GM12892 (cell line): ENCODE results near the gene PAH.

Experiments used
- DNase-seq: peaks from one replicate; pipeline ENCODE4 v3.0.0; 2011; ENCODE audit not compliant: insufficient read length
- FAIRE-seq: peaks from 2 replicates; lab custom pipeline; 2011; peaks lifted over from hg19 to GRCh38; lab: Jason Lieb, UNC
- POLR2A ChIP-seq: IDR thresholded peaks from 2 replicates; pipeline ENCODE4 v1.6.1; 2011; ENCODE audit warnings: low read depth, low read length, control low read depth
- POLR2AphosphoS5 ChIP-seq: IDR thresholded peaks from 2 replicates; pipeline ENCODE4 v1.6.1; 2011; ENCODE audit warnings: low read depth, low read length, control low read depth
- TAF1 ChIP-seq: IDR thresholded peaks from 2 replicates; pipeline ENCODE4 v1.6.1; 2011; ENCODE audit warnings: low read depth, mild to moderate bottlenecking, control low read depth, low read length, borderline replicate concordance

PAH gene

GRCh38 chr12:102910792-102911191 lies 6.3 kb downstream of the PAH start:
- FAIRE-seq (no peak), DNase-seq (no peak)
- TF ChIP-seq TAF1: no peak
- TF ChIP-seq POLR2AphosphoS5: no peak
- TF ChIP-seq POLR2A: no peak

DNA sequence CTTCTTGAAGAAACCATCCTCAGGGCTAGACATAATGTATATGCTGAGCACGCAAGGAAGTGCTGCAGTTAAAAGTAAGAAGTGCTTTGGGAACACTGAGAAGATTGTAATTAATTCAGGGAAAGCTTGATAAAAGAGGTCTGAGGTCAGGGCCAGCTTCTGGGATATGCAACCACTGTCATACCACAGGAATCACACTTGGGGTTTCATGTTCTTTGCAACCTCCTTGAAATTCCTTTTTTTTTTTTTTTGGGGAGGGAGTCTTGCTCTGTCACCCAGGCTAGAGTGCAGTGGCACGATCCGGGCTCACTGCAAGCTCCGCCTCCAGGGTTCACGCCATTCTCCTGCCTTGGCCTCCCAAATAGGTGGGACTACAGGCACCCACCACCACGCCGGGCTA lies 6.9 kb downstream of the PAH start:
- no peak for DNase-seq
- TF ChIP-seq POLR2AphosphoS5 (no peak), POLR2A (no peak), TAF1 (no peak)
- FAIRE-seq: no peak

DNA sequence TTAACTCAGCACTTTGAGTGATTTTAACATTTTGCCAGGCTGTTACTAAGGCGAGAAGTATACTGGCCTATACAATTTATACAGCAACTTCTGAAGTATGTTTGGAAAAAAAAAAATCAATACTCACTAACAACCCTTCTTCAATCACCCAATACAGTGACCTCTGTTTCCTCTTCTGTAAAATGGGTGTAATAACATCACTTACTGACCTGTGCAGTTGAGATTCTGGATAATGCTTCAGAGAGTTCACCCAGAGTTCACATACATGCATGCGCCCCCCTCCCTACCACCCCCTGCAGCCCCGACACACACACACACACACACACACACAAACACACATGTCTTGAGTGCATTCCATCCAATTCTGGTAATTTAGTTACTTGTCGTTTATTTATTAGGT lies 9.1 kb downstream of the PAH start:
- TF ChIP-seq POLR2AphosphoS5 (no peak), POLR2A (no peak), TAF1 (no peak)
- FAIRE-seq (no peak), DNase-seq (no peak)

GRCh38 chr12:102905229-102905628 lies 11.8 kb downstream of the PAH start:
- TF ChIP-seq POLR2AphosphoS5 (no peak), TAF1 (no peak), POLR2A (no peak)
- FAIRE-seq (no peak), DNase-seq (no peak)

DNA sequence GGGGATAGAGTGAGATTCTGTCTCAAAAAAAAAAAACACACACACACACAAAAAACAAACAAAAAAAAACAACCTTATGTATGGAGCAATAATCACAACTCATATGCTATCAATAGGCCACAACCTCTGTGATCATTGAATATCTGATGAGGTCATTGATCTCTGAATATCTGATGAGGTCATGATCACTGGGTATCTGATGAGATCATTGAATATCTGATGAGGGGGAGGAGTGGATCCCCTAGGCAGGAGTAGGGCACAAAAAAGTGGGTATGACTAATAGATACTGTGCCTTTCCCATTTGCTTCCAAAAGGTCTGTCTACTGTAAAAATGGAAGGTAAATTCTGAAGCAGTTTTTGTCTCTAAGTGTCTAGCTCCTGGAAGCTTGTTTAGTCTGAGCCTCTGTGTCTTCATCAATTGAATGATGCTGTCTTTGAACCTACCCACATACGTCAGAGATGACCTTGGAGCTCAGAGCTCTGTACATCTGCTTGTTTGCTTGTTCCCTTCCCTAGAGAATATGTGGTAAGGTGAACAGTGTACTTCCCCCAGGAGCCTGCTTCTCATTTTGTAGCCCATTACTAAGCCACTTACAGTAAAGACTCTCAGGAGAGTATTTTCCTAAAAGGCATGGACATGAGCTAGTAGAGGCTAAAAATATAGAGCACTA lies 13.6 kb downstream of the PAH start:
- no peak for TF ChIP-seq TAF1
- TF ChIP-seq POLR2AphosphoS5: no peak
- TF ChIP-seq POLR2A: no peak
- FAIRE-seq (no peak), DNase-seq (no peak)

DNA sequence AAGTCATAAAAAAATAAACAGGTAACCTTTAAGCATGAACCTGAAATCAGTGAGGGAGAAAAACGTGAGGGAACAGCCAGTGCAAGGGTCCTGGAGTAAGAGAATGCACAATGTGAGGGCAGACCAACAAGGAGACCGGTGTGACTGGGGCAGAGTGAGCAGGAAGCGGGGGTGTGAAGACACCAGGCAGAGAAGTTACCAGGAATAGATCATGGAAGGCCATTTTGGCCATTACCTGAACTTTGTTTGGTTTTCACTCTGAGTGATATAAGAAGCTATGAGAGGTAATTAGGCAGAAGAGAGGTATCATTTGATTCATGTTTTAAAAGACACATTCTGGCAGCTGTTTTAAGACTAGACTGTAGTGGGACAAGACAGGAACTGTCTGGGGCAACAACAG lies 15.0 kb downstream of the PAH start:
- DNase-seq (no peak), FAIRE-seq (no peak)
- no peak for TF ChIP-seq TAF1
- no peak for TF ChIP-seq POLR2AphosphoS5
- no peak for TF ChIP-seq POLR2A

- no peak for TF ChIP-seq POLR2A
- no peak for TF ChIP-seq POLR2AphosphoS5
- TF ChIP-seq TAF1: no peak
- FAIRE-seq (no peak), DNase-seq (no peak)
Observed at GRCh38 chr12:102900389-102900788, 16.7 kb downstream of the PAH start.

DNA sequence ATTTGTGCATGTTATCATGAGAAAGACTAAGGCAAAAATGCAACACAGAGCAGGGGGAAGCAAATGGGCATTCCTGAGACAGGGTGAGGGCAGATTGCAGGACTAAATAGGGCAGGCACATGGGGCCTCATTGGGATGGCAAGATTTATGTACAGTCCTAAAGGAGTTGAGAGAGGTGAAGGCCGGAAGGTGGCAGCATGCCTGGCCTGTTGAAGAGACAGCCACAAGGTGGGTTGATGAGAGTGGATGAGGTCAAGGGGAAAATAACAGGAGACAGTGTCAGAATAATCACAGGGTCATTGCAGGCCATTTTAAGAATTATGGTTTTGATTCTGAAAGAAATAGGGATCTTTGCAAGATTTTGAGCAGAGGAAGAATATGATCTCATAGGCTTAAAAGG lies 21.0 kb downstream of the PAH start:
- FAIRE-seq (no peak), DNase-seq (no peak)
- TF ChIP-seq POLR2AphosphoS5 (no peak), TAF1 (no peak), POLR2A (no peak)

DNA sequence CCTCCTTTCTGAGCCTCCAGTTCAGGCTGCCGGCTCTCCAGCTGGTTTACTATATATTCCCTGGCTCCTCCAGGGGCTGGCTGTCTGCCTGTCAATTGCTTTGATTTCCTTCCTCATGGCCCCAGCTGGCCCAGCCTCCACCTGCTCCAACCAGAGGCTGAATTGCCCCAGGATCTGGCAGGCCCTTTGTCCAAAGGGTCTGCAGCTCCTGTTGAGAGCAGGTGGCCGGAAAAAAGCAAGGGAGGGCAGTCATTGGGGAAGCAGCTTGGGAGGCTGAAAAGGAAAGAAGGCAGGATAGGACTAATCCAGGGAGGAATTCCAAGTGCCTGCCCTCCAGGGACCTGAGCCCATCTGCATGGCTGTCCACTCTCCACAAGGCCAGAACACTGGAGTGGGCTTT lies 25.3 kb downstream of the PAH start:
- DNase-seq (no peak), FAIRE-seq (no peak)
- TF ChIP-seq POLR2A (no peak), POLR2AphosphoS5 (no peak), TAF1 (no peak)

GRCh38 chr12:102888511-102888910 lies 28.5 kb downstream of the PAH start:
- no peak for DNase-seq
- FAIRE-seq: no peak

DNA sequence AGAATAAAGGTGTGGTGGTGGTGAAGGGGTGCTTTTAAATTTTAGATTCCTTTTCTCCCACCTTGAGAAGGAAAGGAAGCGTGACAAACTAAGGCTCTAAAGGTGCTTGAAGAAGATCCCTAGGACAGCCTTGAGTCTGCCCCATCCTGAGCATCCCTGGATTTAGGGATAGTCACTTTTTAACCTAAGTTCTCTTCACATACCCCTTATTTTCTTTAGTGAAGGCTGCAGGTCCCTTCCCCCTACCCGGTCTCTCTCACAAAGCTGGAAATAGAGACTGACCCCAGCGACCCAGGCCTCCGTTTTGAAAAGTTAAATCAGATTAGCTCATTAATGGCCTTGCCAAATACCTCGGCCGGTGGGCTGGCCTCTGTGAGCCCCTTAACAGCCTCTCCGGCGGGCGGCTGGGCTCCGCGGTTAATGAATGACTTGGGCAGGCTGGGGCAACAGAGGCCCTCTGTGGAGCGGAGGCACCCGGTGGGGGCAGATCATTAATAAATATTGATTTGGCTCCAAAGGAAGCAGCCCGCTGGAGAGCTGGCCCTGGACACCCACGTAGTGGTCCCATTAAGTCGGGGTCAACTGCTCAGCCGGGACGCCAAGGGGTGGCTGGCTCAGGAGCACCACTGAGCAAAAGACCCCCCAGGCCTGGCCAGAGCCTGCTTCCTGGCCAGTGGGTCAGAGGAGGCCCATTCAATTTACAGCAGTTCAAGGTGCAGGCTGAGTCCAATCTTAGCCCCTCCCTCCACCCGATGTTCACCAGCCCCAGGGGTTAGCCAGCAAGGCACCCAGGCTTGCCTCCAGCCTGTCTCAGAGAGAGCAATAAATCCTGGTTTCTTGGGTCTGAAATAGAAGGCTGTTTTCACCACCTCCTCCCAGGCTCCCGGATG lies 31.8 kb downstream of the PAH start:
- TF ChIP-seq POLR2A (no peak), POLR2AphosphoS5 (no peak), TAF1 (no peak)
- FAIRE-seq: no peak

More at GRCh38 chr12:102888511-102888910, 28.5 kb downstream of the PAH start:
- TF ChIP-seq TAF1: no peak
- no peak for TF ChIP-seq POLR2AphosphoS5
- TF ChIP-seq POLR2A: no peak

GRCh38 chr12:102883204-102883799 lies 33.7 kb downstream of the PAH start:
- TF ChIP-seq POLR2AphosphoS5 (no peak), POLR2A (no peak), TAF1 (no peak)
- FAIRE-seq: peak; percentile 17
- peak; percentile 26 for DNase-seq

More for the DNA sequence above, 31.8 kb downstream of the PAH start:
- no peak for DNase-seq
